ENCODE results near the gene MIER2.

Gene MIER2

GRCh38 chr19:329876-330275 lies 14.7 kb downstream of the MIER2 start:
- DNase-seq (ENCODE audit: low read depth, low spot score), result no peak

GRCh38 chr19:328025-328505 lies 16.5 kb downstream of the MIER2 start:
- no peak for DNase-seq (ENCODE audit: low read depth, low spot score)

GRCh38 chr19:327291-328024 lies 17.1 kb downstream of the MIER2 start:
- DNase-seq (ENCODE audit: low read depth, low spot score), result no peak

- no peak for DNase-seq (ENCODE audit: low read depth, low spot score)
These were observed 17.7 kb downstream of the MIER2 start for GRCh38 chr19:326871-327270.

GRCh38 chr19:325937-326565 lies 18.5 kb downstream of the MIER2 start:
- no peak for DNase-seq (ENCODE audit: low read depth, low spot score)

GRCh38 chr19:325173-325936 lies 19.2 kb downstream of the MIER2 start:
- no peak for DNase-seq (ENCODE audit: low read depth, low spot score)

GRCh38 chr19:324716-325115 lies 19.9 kb downstream of the MIER2 start:
- DNase-seq (ENCODE audit: low read depth, low spot score), result no peak

- DNase-seq (ENCODE audit: low read depth, low spot score), result no peak
These were observed 22.0 kb downstream of the MIER2 start for GRCh38 chr19:322616-323015.

- DNase-seq (ENCODE audit: low read depth, low spot score), result no peak
These were observed 26.2 kb downstream of the MIER2 start for GRCh38 chr19:318509-318774.

- no peak for DNase-seq (ENCODE audit: low read depth, low spot score)
These were observed 26.7 kb downstream of the MIER2 start for GRCh38 chr19:317710-318508.

GRCh38 chr19:315811-316210 lies 28.8 kb downstream of the MIER2 start:
- no peak for DNase-seq (ENCODE audit: low read depth, low spot score)

- DNase-seq (ENCODE audit: low read depth, low spot score), result no peak
These were observed 30.4 kb downstream of the MIER2 start for GRCh38 chr19:313988-314815.

GRCh38 chr19:313169-313987 lies 31.2 kb downstream of the MIER2 start:
- DNase-seq (ENCODE audit: low read depth, low spot score), result no peak

GRCh38 chr19:311813-312261 lies 32.8 kb downstream of the MIER2 start:
- no peak for DNase-seq (ENCODE audit: low read depth, low spot score)

GRCh38 chr19:310781-311496 lies 33.7 kb downstream of the MIER2 start:
- no peak for DNase-seq (ENCODE audit: low read depth, low spot score)

GRCh38 chr19:310141-310651 lies 34.4 kb downstream of the MIER2 start:
- no peak for DNase-seq (ENCODE audit: low read depth, low spot score)

- no peak for DNase-seq (ENCODE audit: low read depth, low spot score)
These were observed 35.4 kb downstream of the MIER2 start for GRCh38 chr19:309206-309565.

GRCh38 chr19:308471-309205 lies 36.0 kb downstream of the MIER2 start:
- no peak for DNase-seq (ENCODE audit: low read depth, low spot score)
